Astrocyte (in vitro differentiated cells and primary cell): ENCODE data around the gene RGS10.

Source experiments
- CTCF ChIP-seq: IDR thresholded peaks from 2 replicates; pipeline ENCODE4 v1.5.1; 2011; ENCODE audit warnings: low read depth, mild to moderate bottlenecking, inconsistent platforms, low read length, moderate library complexity; ENCODE audit not compliant: insufficient read depth
- EZH2 ChIP-seq: IDR thresholded peaks from 2 replicates; pipeline ENCODE4 v1.6.1; 2012; ENCODE audit warnings: mild to moderate bottlenecking, low read length, inconsistent platforms; ENCODE audit not compliant: insufficient read depth

DNA sequence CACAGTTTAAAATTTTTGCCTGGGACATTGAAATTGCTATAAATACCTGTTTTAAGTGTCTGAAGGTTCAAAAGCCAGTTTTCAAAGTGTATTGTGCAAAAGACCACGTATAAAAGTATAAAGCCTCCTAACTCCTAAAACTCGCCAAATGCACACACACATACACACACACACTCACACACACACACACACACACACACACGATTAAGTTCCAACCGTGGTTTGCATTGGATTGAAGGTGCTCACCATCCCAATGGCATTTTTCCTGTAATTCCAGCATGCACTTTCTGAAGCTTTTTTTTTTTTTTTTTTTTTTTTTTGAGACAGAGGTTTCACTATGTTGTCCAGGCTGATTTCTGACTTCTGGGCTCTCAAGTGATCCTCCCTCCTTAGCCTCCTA is 2.8 kb upstream of the RGS10 start:
- no peak for TF ChIP-seq EZH2
- TF ChIP-seq CTCF, result no peak
